Occipital lobe (tissue), 2 donors: ENCODE measurements around the gene ARHGAP42. TPM values are rescaled to one million over a fixed set of nuclear protein-coding genes. Genes with fewer than 3 reads are reported as not detected.
"Not testable (repeated sequence)": the region's sequence is repeated elsewhere in the genome, so short reads cannot be mapped to it uniquely, and the experiment has no call there.

Experiments used
- DNase-seq: peaks from one replicate; lab custom pipeline; 2025; lab: John Stamatoyannopoulos, UW
- total RNA-seq: library from RNA; depleted of rRNA; stranded (reverse); fragments of >200 nt; gene quantifications from one replicate; pipeline ENCODE4 v1.2.3, GENCODE V29; 2014

Gene ARHGAP42
- 7.2 TPM for total RNA-seq

GRCh38 chr11:100687054-100687629, at the start of gene ARHGAP42:
Gene ARHGAP42, plus strand, starts transcription at chr11:100687288. Its CDS starts 391 bp downstream, at chr11:100687679.
- peak; percentile 14 for DNase-seq

- DNase-seq: peak; percentile 25
Measured at GRCh38 chr11:100637706-100638105, 49.4 kb upstream of the ARHGAP42 start.

- no peak for DNase-seq
Measured at GRCh38 chr11:100638648-100639047, 48.4 kb upstream of the ARHGAP42 start.

GRCh38 chr11:100639140-100639539, 47.9 kb upstream of the ARHGAP42 start:
- DNase-seq: peak; percentile 2

GRCh38 chr11:100640071-100640470, 47.0 kb upstream of the ARHGAP42 start:
- DNase-seq: no peak

- no peak for DNase-seq
Measured at GRCh38 chr11:100640646-100641045, 46.4 kb upstream of the ARHGAP42 start.

GRCh38 chr11:100641456-100641855, 45.6 kb upstream of the ARHGAP42 start:
- DNase-seq: no peak

- no peak for DNase-seq
Measured at GRCh38 chr11:100646545-100646944, 40.5 kb upstream of the ARHGAP42 start.

- DNase-seq: no peak
Measured at GRCh38 chr11:100647861-100648260, 39.2 kb upstream of the ARHGAP42 start.

- DNase-seq: no peak
Measured at GRCh38 chr11:100663583-100663982, 23.5 kb upstream of the ARHGAP42 start.

GRCh38 chr11:100663996-100664395, 23.1 kb upstream of the ARHGAP42 start:
- no peak for DNase-seq

GRCh38 chr11:100666816-100667215, 20.3 kb upstream of the ARHGAP42 start:
- DNase-seq: not testable (repeated sequence)

- DNase-seq: no peak
Measured at GRCh38 chr11:100667449-100667848, 19.6 kb upstream of the ARHGAP42 start.

- DNase-seq: no peak
Measured at GRCh38 chr11:100670140-100670539, 16.9 kb upstream of the ARHGAP42 start.

- DNase-seq: no peak
Measured at GRCh38 chr11:100671471-100671870, 15.6 kb upstream of the ARHGAP42 start.

- no peak for DNase-seq
Measured at GRCh38 chr11:100672498-100673033, 14.5 kb upstream of the ARHGAP42 start.

- no peak for DNase-seq
Measured at GRCh38 chr11:100673063-100673462, 14.0 kb upstream of the ARHGAP42 start.

- no peak for DNase-seq
Measured at GRCh38 chr11:100674212-100674611, 12.9 kb upstream of the ARHGAP42 start.

GRCh38 chr11:100675115-100675650, 11.9 kb upstream of the ARHGAP42 start:
- no peak for DNase-seq

GRCh38 chr11:100676901-100677300, 10.2 kb upstream of the ARHGAP42 start:
- DNase-seq: no peak

- no peak for DNase-seq
Measured at GRCh38 chr11:100677796-100678195, 9.3 kb upstream of the ARHGAP42 start.

- no peak for DNase-seq
Measured at GRCh38 chr11:100680070-100680469, 7.0 kb upstream of the ARHGAP42 start.

- no peak for DNase-seq
Measured at GRCh38 chr11:100681064-100681502, 6.0 kb upstream of the ARHGAP42 start.
